Measurements from ENCODE around the gene C1QTNF7. TPM values are rescaled to one million over a fixed set of nuclear protein-coding genes. Genes with fewer than 3 reads are reported as not detected.

The C1QTNF7 gene
- total RNA-seq, 2 experiments from 2014 or later = not detected

- no peak overlapping the region for H2AFZ ChIP-seq (ENCODE audit: low read length)
- no peak for TF ChIP-seq CTCF (conservative IDR thresholded peaks at IDR 0.05; ENCODE audit: low read length)
- no peak for TF ChIP-seq EZH2phosphoT487 (IDR thresholded peaks at IDR 0.05; ENCODE audit: borderline replicate concordance, low read depth, low read length)
- H3K4me1 ChIP-seq (ENCODE audit: insufficient read depth, low read length, poor library complexity, severe bottlenecking) = no peaks in the 10 kb centered on the region
- H3K36me3 ChIP-seq (ENCODE audit: insufficient read depth, low read length) = no peaks in the 10 kb centered on the region
- no peaks in the 10 kb centered on the region for H3K79me2 ChIP-seq (ENCODE audit: insufficient read depth, low read depth, low read length)
- no TSS peak for BruUV-seq (replicated peaks)
- intact Hi-C loops (cut with micrococcal nuclease; ENCODE audit: unreplicated experiment) = no loop called here
- CTCF ChIA-PET (ENCODE audit: unreplicated experiment) = no interaction called here
- no peaks in the 10 kb centered on the region for H3K9me3 ChIP-seq (ENCODE audit: low read length)
- H3K4me2 ChIP-seq (ENCODE audit: low read length) = no peak overlapping the region
- H3K4me3 ChIP-seq (ENCODE audit: low read depth, low read length, poor library complexity, severe bottlenecking) = no peak overlapping the region
- no peak for DNase-seq (ENCODE audit: low spot score)
- POLR2A ChIA-PET = no interaction called here
- no peaks in the 10 kb centered on the region for H3K9me2 ChIP-seq (ENCODE audit: insufficient read depth, low read length)
- H4K20me1 ChIP-seq (ENCODE audit: insufficient read depth, low read length) = no peaks in the 10 kb centered on the region
- no peak overlapping the region for H3K27ac ChIP-seq (ENCODE audit: low read depth, low read length, poor library complexity, severe bottlenecking)
Measured at GRCh38 chr4:15434091-15434490, 6.3 kb downstream of the C1QTNF7 start.

GRCh38 chr4:15434676-15435075, 6.8 kb downstream of the C1QTNF7 start:
- no peak overlapping the region for H3K27ac ChIP-seq (ENCODE audit: low read depth, low read length, poor library complexity, severe bottlenecking)
- no peaks in the 10 kb centered on the region for H4K20me1 ChIP-seq (ENCODE audit: insufficient read depth, low read length)
- H3K4me3 ChIP-seq (ENCODE audit: low read depth, low read length, poor library complexity, severe bottlenecking) = no peak overlapping the region
- no peak for DNase-seq (ENCODE audit: low spot score)
- H3K4me1 ChIP-seq (ENCODE audit: insufficient read depth, low read length, poor library complexity, severe bottlenecking) = no peaks in the 10 kb centered on the region
- H3K9me2 ChIP-seq (ENCODE audit: insufficient read depth, low read length) = no peaks in the 10 kb centered on the region
- POLR2A ChIA-PET = interaction anchor here (0.7 kb wide), 1 partner anchor 401 kb away, joined by 3 read pairs; no protein-coding TSS in a partner anchor
- intact Hi-C loops (cut with micrococcal nuclease; ENCODE audit: unreplicated experiment) = no loop called here
- BruUV-seq (replicated peaks) = no TSS peak
- TF ChIP-seq EZH2phosphoT487 (IDR thresholded peaks at IDR 0.05; ENCODE audit: borderline replicate concordance, low read depth, low read length) = no peak
- no peak for TF ChIP-seq CTCF (conservative IDR thresholded peaks at IDR 0.05; ENCODE audit: low read length)
- no peaks in the 10 kb centered on the region for H3K79me2 ChIP-seq (ENCODE audit: insufficient read depth, low read depth, low read length)
- H2AFZ ChIP-seq (ENCODE audit: low read length) = no peak overlapping the region
- no peak overlapping the region for H3K4me2 ChIP-seq (ENCODE audit: low read length)
- CTCF ChIA-PET (ENCODE audit: unreplicated experiment) = no interaction called here
- no peaks in the 10 kb centered on the region for H3K9me3 ChIP-seq (ENCODE audit: low read length)
- H3K36me3 ChIP-seq (ENCODE audit: insufficient read depth, low read length) = no peaks in the 10 kb centered on the region

- no peaks in the 10 kb centered on the region for H4K20me1 ChIP-seq (ENCODE audit: insufficient read depth, low read length)
- DNase-seq (ENCODE audit: low spot score) = no peak
- no peaks in the 10 kb centered on the region for H3K36me3 ChIP-seq (ENCODE audit: insufficient read depth, low read length)
- H3K9me3 ChIP-seq (ENCODE audit: low read length) = no peaks in the 10 kb centered on the region
- no peaks in the 10 kb centered on the region for H3K9me2 ChIP-seq (ENCODE audit: insufficient read depth, low read length)
- H3K4me1 ChIP-seq (ENCODE audit: insufficient read depth, low read length, poor library complexity, severe bottlenecking) = no peaks in the 10 kb centered on the region
- no peak overlapping the region for H3K27ac ChIP-seq (ENCODE audit: low read depth, low read length, poor library complexity, severe bottlenecking)
- no peaks in the 10 kb centered on the region for H3K79me2 ChIP-seq (ENCODE audit: insufficient read depth, low read depth, low read length)
- ChIA-PET CTCF (ENCODE audit: unreplicated experiment) (interaction anchor here (1.9 kb wide), 1 partner anchor 21 kb away, joined by 4 read pairs; no protein-coding TSS in a partner anchor), POLR2A (interaction anchor here (0.8 kb wide), 1 partner anchor 211 kb away, joined by 3 read pairs; no protein-coding TSS in a partner anchor)
- no peak overlapping the region for H3K4me2 ChIP-seq (ENCODE audit: low read length)
- no TSS peak for BruUV-seq (replicated peaks)
- H3K4me3 ChIP-seq (ENCODE audit: low read depth, low read length, poor library complexity, severe bottlenecking) = no peak overlapping the region
- intact Hi-C loops (cut with micrococcal nuclease; ENCODE audit: unreplicated experiment) = no loop called here
- no peak for TF ChIP-seq CTCF (conservative IDR thresholded peaks at IDR 0.05; ENCODE audit: low read length)
- no peak for TF ChIP-seq EZH2phosphoT487 (IDR thresholded peaks at IDR 0.05; ENCODE audit: borderline replicate concordance, low read depth, low read length)
- no peak overlapping the region for H2AFZ ChIP-seq (ENCODE audit: low read length)
Measured at GRCh38 chr4:15436513-15436912, 8.7 kb downstream of the C1QTNF7 start.
